ENCODE data around the gene ANKMY1.

The ANKMY1 gene

DNA sequence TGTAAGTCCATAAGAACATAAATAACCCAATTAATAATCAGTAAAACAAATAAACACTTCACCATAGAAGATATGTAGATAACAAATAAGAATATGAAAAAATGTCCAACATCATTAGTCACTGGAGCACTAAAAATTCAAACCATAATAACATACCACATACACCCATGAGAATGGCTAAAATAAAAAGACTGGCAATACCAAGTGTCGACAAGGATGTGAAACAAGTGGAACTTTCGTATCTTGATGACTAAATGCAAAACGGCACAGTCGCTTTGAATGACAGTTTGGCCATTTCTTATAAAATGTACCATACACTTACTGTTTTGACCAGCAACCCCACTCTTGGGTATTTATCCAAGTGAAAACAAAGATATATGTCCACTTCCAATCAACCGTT is 26.8 kb downstream of the ANKMY1 start:
- H3K36me3 ChIP-seq (ENCODE audit: control insufficient read depth in 5 of 5, insufficient read depth in 5 of 5, low read length in 5 of 5) = peaks cover 3 to 31% (median 15%) of the 10 kb centered on the region in 5 donors
- no peaks in the 10 kb centered on the region for H3K27me3 ChIP-seq (ENCODE audit: control insufficient read depth in 5 of 5, insufficient read depth in 4 of 5, low read length in 5 of 5)

DNA sequence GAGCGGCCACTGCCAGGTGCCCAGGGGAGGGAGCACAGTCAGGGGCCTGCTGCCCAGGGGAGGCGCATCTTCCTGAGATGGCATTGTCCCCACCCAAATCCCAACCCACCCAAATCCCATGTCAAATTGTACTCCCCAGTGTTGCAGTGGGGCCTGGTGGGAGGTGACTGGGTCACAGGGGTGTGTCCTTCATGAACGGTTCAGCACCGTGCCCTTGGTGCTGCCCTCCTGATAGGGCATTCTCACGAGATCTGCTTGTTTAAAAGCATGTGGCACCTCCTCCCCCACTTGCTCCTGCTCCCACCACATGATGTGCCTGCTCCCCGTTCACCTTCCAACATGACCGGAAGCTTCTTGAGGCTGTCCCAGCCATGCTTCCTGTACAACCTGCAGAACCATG is 27.6 kb downstream of the ANKMY1 start:
- no peaks in the 10 kb centered on the region for H3K27me3 ChIP-seq (ENCODE audit: control insufficient read depth in 5 of 5, insufficient read depth in 4 of 5, low read length in 5 of 5)
- peaks cover under 1 to 39% (median 23%) of the 10 kb centered on the region in 5 donors for H3K36me3 ChIP-seq (ENCODE audit: control insufficient read depth in 5 of 5, insufficient read depth in 5 of 5, low read length in 5 of 5)
- H3K9me3 ChIP-seq (ENCODE audit: control insufficient read depth in 5 of 5, low read length in 5 of 5) = peaks cover 11 to 19% (median 16%) of the 10 kb centered on the region in 5 donors
- H3K4me3 ChIP-seq (ENCODE audit: low read depth in 1 of 5, low read length in 5 of 5) = no peak overlapping the region
- H3K27ac ChIP-seq (ENCODE audit: low read depth, low read length) = no peak overlapping the region
- H3K9ac ChIP-seq (ENCODE audit: low read length in 5 of 5) = no peak overlapping the region
- no peaks in the 10 kb centered on the region for H3K4me1 ChIP-seq (ENCODE audit: control insufficient read depth in 5 of 5, insufficient read depth in 5 of 5, low read length in 5 of 5)

More for the DNA sequence above, 26.8 kb downstream of the ANKMY1 start:
- H3K9ac ChIP-seq (ENCODE audit: low read length in 5 of 5) = no peak overlapping the region
- no peak overlapping the region for H3K4me3 ChIP-seq (ENCODE audit: low read depth in 1 of 5, low read length in 5 of 5)
- peaks cover 10 to 18% (median 16%) of the 10 kb centered on the region in 5 donors for H3K9me3 ChIP-seq (ENCODE audit: control insufficient read depth in 5 of 5, low read length in 5 of 5)
- no peak overlapping the region for H3K27ac ChIP-seq (ENCODE audit: low read depth, low read length)
- H3K4me1 ChIP-seq (ENCODE audit: control insufficient read depth in 5 of 5, insufficient read depth in 5 of 5, low read length in 5 of 5) = no peaks in the 10 kb centered on the region

DNA sequence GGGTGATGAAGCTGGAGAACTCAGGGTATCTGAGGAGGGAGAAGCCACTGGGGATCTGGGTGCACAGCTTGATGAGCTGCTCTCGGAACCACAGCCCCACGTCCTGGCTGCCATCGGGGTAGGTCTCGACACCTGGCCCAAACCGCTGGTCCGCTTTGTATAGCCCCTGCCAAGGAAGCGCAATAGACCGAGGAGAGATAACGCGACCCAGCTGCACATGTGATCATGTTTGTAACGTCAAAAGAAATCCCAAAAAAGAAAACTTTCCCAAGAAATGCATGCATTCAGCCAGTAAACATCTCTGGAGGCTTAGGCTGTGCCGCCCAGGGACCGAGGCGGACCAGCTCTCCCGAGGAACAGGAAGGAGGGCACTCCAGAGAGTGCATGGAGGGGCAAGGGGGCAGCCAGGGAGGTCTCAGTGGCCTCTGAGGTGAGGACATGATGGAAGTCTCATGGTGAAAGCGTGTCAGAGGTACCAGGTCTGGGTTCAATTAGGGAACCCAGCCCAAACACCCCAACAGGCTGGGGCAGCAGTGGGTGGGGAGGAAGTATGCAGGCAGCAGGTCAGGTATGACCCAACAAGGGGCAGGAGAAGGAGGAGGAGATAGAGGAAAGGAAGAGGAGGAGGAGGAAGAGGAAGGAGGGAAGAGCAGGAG is 28.3 kb downstream of the ANKMY1 start:
- no peaks in the 10 kb centered on the region for H3K4me1 ChIP-seq (ENCODE audit: control insufficient read depth in 5 of 5, insufficient read depth in 5 of 5, low read length in 5 of 5)
- H3K36me3 ChIP-seq (ENCODE audit: control insufficient read depth in 5 of 5, insufficient read depth in 5 of 5, low read length in 5 of 5) = peaks cover 0 to 38% (median 27%) of the 10 kb centered on the region in 5 donors
- no peak overlapping the region for H3K27ac ChIP-seq (ENCODE audit: low read depth, low read length)
- no peak overlapping the region for H3K4me3 ChIP-seq (ENCODE audit: low read depth in 1 of 5, low read length in 5 of 5)
- no peaks in the 10 kb centered on the region for H3K27me3 ChIP-seq (ENCODE audit: control insufficient read depth in 5 of 5, insufficient read depth in 4 of 5, low read length in 5 of 5)
- peaks cover 11 to 23% (median 16%) of the 10 kb centered on the region in 5 donors for H3K9me3 ChIP-seq (ENCODE audit: control insufficient read depth in 5 of 5, low read length in 5 of 5)
- no peak overlapping the region for H3K9ac ChIP-seq (ENCODE audit: low read length in 5 of 5)

GRCh38 chr2:240528406-240529040 is 29.3 kb downstream of the ANKMY1 start:
- Histone ChIP-seq H3K4me3 (ENCODE audit: low read depth in 1 of 5, low read length in 5 of 5) (no peak overlapping the region), H3K27ac (ENCODE audit: low read depth, low read length) (no peak overlapping the region), H3K9ac (ENCODE audit: low read length in 5 of 5) (no peak overlapping the region), H3K36me3 (ENCODE audit: control insufficient read depth in 5 of 5, insufficient read depth in 5 of 5, low read length in 5 of 5) (peaks cover 0 to 40% (median 33%) of the 10 kb centered on the region in 5 donors), H3K4me1 (ENCODE audit: control insufficient read depth in 5 of 5, insufficient read depth in 5 of 5, low read length in 5 of 5) (no peaks in the 10 kb centered on the region), H3K9me3 (ENCODE audit: control insufficient read depth in 5 of 5, low read length in 5 of 5) (peaks cover 11 to 23% (median 16%) of the 10 kb centered on the region in 5 donors), H3K27me3 (ENCODE audit: control insufficient read depth in 5 of 5, insufficient read depth in 4 of 5, low read length in 5 of 5) (no peaks in the 10 kb centered on the region)

DNA sequence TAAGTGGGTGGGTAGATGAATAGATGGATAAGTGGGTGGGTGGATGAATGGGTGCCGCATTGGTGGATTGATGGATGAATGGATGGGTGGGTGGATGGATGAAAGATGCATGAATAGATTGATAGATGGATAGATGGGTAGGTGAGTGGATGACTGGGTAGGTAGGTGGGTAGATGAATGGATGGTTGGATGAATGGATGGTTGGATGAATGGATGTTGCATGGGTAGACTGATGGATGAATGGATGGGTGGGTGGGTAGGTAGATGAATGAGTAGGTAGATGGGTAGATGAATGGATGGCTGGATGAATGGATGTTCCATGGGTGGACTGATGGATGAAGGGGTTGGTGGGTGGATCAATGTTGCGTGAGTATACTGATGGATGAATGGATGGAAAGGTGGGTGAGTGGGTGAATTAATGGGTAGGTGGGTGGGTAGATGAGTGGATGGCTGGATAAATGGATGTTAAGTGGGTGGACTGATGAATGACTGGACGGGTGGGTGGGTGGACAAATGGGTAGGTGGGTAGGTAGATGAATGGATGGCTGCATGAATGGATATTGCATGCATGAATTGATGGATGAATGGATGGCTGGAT is 30.5 kb downstream of the ANKMY1 start:
- H3K9ac ChIP-seq (ENCODE audit: low read length in 5 of 5) = no peak overlapping the region
- H3K27ac ChIP-seq (ENCODE audit: low read depth, low read length) = no peak overlapping the region
- no peak overlapping the region for H3K4me3 ChIP-seq (ENCODE audit: low read depth in 1 of 5, low read length in 5 of 5)
- peaks cover 0 to 53% (median 41%) of the 10 kb centered on the region in 5 donors for H3K36me3 ChIP-seq (ENCODE audit: control insufficient read depth in 5 of 5, insufficient read depth in 5 of 5, low read length in 5 of 5)
- peaks cover 11 to 20% (median 12%) of the 10 kb centered on the region in 5 donors for H3K9me3 ChIP-seq (ENCODE audit: control insufficient read depth in 5 of 5, low read length in 5 of 5)
- no peaks in the 10 kb centered on the region for H3K27me3 ChIP-seq (ENCODE audit: control insufficient read depth in 5 of 5, insufficient read depth in 4 of 5, low read length in 5 of 5)
- H3K4me1 ChIP-seq (ENCODE audit: control insufficient read depth in 5 of 5, insufficient read depth in 5 of 5, low read length in 5 of 5) = no peaks in the 10 kb centered on the region

GRCh38 chr2:240526521-240526920 is 31.3 kb downstream of the ANKMY1 start:
- H3K9ac ChIP-seq (ENCODE audit: low read length in 5 of 5) = no peak overlapping the region
- no peaks in the 10 kb centered on the region for H3K27me3 ChIP-seq (ENCODE audit: control insufficient read depth in 5 of 5, insufficient read depth in 4 of 5, low read length in 5 of 5)
- no peaks in the 10 kb centered on the region for H3K4me1 ChIP-seq (ENCODE audit: control insufficient read depth in 5 of 5, insufficient read depth in 5 of 5, low read length in 5 of 5)
- H3K36me3 ChIP-seq (ENCODE audit: control insufficient read depth in 5 of 5, insufficient read depth in 5 of 5, low read length in 5 of 5) = peaks cover 0 to 54% (median 41%) of the 10 kb centered on the region in 5 donors
- no peak overlapping the region for H3K4me3 ChIP-seq (ENCODE audit: low read depth in 1 of 5, low read length in 5 of 5)
- H3K27ac ChIP-seq (ENCODE audit: low read depth, low read length) = no peak overlapping the region
- H3K9me3 ChIP-seq (ENCODE audit: control insufficient read depth in 5 of 5, low read length in 5 of 5) = peaks cover 3 to 12% (median 6%) of the 10 kb centered on the region in 5 donors

DNA sequence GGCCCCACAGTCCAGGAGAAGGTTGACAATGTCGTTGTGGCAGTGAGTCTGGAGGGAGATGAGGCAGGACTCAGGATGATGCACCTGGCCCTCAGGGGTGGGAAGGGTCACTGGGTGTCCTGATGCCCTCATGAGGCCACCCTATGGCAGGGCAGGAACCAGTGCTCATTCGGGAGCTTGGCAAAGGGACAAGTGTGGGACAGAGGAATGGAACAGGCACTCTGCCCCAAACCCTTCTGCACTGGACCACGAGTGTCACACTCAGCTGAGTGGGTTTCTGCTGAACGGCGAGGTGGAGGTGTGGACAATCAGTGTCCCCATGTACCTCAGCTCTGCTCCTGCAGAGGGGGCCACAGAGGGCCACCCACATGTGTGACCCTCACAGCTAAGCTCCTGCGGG is 32.0 kb downstream of the ANKMY1 start:
- peaks cover 0 to under 1% (median under 1%) of the 10 kb centered on the region in 5 donors for H3K27me3 ChIP-seq (ENCODE audit: control insufficient read depth in 5 of 5, insufficient read depth in 4 of 5, low read length in 5 of 5)
- no peak overlapping the region for H3K27ac ChIP-seq (ENCODE audit: low read depth, low read length)
- peaks cover 0 to 54% (median 37%) of the 10 kb centered on the region in 5 donors for H3K36me3 ChIP-seq (ENCODE audit: control insufficient read depth in 5 of 5, insufficient read depth in 5 of 5, low read length in 5 of 5)
- H3K9me3 ChIP-seq (ENCODE audit: control insufficient read depth in 5 of 5, low read length in 5 of 5) = peaks cover 0 to 8% (median 4%) of the 10 kb centered on the region in 5 donors
- no peak overlapping the region for H3K9ac ChIP-seq (ENCODE audit: low read length in 5 of 5)
- no peaks in the 10 kb centered on the region for H3K4me1 ChIP-seq (ENCODE audit: control insufficient read depth in 5 of 5, insufficient read depth in 5 of 5, low read length in 5 of 5)
- H3K4me3 ChIP-seq (ENCODE audit: low read depth in 1 of 5, low read length in 5 of 5) = no peak overlapping the region

DNA sequence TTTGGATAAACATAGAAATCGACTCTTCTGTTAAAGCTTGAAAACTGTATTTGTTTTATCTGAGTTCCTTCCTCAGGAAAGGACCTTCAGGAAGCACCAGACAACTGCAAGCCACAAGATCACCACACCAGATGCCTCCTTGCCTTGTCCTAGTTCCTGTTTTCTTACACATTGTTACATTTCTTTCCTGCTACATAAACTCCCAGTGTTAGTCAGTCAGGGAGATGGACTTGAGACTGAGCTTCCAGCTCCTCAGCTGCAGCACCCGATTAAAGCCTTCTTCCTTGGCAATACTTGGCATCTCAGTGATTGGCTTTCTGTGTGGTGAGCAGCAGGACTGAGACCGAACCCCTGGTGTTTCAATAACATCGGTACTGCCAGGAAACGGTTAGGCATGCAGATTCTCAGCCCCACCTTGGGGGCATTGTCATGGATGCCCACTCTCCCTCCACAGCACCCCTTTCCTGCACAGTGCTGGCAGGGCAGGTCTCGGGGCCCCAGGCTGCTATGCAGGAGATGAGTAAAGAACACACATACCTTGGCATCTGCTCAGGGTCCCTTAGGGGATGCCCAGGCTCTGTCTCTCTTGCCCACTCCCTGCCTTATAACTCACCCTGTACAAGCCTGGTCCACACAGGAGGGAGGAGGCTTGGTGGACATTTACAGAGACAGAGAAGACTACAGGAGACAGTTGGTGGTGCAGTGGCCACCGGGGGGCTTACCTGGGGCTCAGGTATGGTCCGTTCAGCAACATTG is 32.6 kb downstream of the ANKMY1 start:
- no peak overlapping the region for H3K4me3 ChIP-seq (ENCODE audit: low read depth in 1 of 5, low read length in 5 of 5)
- H3K36me3 ChIP-seq (ENCODE audit: control insufficient read depth in 5 of 5, insufficient read depth in 5 of 5, low read length in 5 of 5) = peaks cover 0 to 54% (median 37%) of the 10 kb centered on the region in 5 donors
- H3K9me3 ChIP-seq (ENCODE audit: control insufficient read depth in 5 of 5, low read length in 5 of 5) = peaks cover 0 to 6% (median 4%) of the 10 kb centered on the region in 5 donors
- H3K27ac ChIP-seq (ENCODE audit: low read depth, low read length) = no peak overlapping the region
- H3K27me3 ChIP-seq (ENCODE audit: control insufficient read depth in 5 of 5, insufficient read depth in 4 of 5, low read length in 5 of 5) = peaks cover 3 to 7% (median 7%) of the 10 kb centered on the region in 5 donors
- peaks cover 0 to 6% (median 4%) of the 10 kb centered on the region in 5 donors for H3K4me1 ChIP-seq (ENCODE audit: control insufficient read depth in 5 of 5, insufficient read depth in 5 of 5, low read length in 5 of 5)
- H3K9ac ChIP-seq (ENCODE audit: low read length in 5 of 5) = no peak overlapping the region

GRCh38 chr2:240523451-240524281 is 34.1 kb downstream of the ANKMY1 start:
- Histone ChIP-seq H3K9me3 (ENCODE audit: control insufficient read depth in 5 of 5, low read length in 5 of 5) (peaks cover 0 to 6% (median 4%) of the 10 kb centered on the region in 5 donors), H3K4me3 (ENCODE audit: low read depth in 1 of 5, low read length in 5 of 5) (no peak overlapping the region), H3K36me3 (ENCODE audit: control insufficient read depth in 5 of 5, insufficient read depth in 5 of 5, low read length in 5 of 5) (peaks cover 0 to 42% (median 30%) of the 10 kb centered on the region in 5 donors), H3K27ac (ENCODE audit: low read depth, low read length) (no peak overlapping the region), H3K9ac (ENCODE audit: low read length in 5 of 5) (no peak overlapping the region), H3K27me3 (ENCODE audit: control insufficient read depth in 5 of 5, insufficient read depth in 4 of 5, low read length in 5 of 5) (peaks cover 6 to 12% (median 8%) of the 10 kb centered on the region in 5 donors), H3K4me1 (ENCODE audit: control insufficient read depth in 5 of 5, insufficient read depth in 5 of 5, low read length in 5 of 5) (peaks cover 0 to 16% (median 14%) of the 10 kb centered on the region in 5 donors)

All from subcutaneous abdominal adipose tissue (tissue), 5 donors.